Measurements from ENCODE around the gene TSHZ2.
A peak's percentile ranks its signal among the peaks of the same experiment; 100 is the strongest.
"Not testable (repeated sequence)": the region's sequence is repeated elsewhere in the genome, so short reads cannot be mapped to it uniquely, and the experiment has no call there.

TSHZ2 gene

DNA sequence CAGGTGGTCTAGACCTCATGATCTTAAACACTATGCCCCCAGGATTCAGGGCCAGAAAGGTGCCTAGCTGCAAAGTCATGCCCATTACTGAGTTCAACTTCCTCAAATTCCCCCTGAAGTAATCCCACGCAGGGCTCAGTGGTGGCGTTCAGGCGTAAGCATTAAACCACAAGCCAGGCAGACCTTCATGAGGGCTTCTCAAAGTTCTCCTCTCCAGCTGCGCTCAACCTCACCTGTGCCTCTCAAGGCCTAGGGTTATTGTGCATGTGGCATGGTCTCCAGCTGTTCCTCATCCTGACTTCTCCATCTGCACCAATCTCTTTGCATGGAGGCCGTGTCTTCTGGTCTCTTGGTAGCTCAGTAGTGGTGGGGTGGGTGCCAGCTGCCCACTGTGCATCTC lies 113.6 kb downstream of the TSHZ2 start:
- Histone ChIP-seq H3K36me3 (ENCODE audit: control insufficient read depth in 4 of 4, insufficient read depth in 4 of 4, low read length in 3 of 4) (no peaks in the 10 kb centered on the region), H3K4me3 (ENCODE audit: control insufficient read depth in 1 of 7, extremely low read depth in 1 of 7, insufficient read depth in 4 of 7, low read depth in 2 of 7, low read length in 6 of 7) (no peak overlapping the region), H3K9me3 (ENCODE audit: control extremely low read depth in 1 of 5, control insufficient read depth in 4 of 5, insufficient read depth in 2 of 5, low read depth in 1 of 5, low read length in 4 of 5) (no peaks in the 10 kb centered on the region), H3K27me3 (replicated peaks in 2 of 5; ENCODE audit: control insufficient read depth in 4 of 5, insufficient read depth in 5 of 5, low read length in 4 of 5) (no peaks in the 10 kb centered on the region), H3K27ac (ENCODE audit: insufficient read depth in 1 of 2, low read depth in 1 of 2, low read length in 2 of 2, poor library complexity in 1 of 2, severe bottlenecking in 2 of 2) (no peak overlapping the region), H3K4me1 (ENCODE audit: control extremely low read depth in 1 of 4, control insufficient read depth in 4 of 4, insufficient read depth in 4 of 4, low read length in 3 of 4) (peaks cover 0 to 3% (median 0%) of the 10 kb centered on the region in 4 experiments)
- 9% methylated on average over 4 of the region's 5 CpGs for WGBS (ENCODE audit: insufficient coverage)
- ChIA-PET CTCF (no interaction called here), POLR2A (no interaction called here)
- DNase-seq = peak; percentile 2 to 65 (median 14)

DNA sequence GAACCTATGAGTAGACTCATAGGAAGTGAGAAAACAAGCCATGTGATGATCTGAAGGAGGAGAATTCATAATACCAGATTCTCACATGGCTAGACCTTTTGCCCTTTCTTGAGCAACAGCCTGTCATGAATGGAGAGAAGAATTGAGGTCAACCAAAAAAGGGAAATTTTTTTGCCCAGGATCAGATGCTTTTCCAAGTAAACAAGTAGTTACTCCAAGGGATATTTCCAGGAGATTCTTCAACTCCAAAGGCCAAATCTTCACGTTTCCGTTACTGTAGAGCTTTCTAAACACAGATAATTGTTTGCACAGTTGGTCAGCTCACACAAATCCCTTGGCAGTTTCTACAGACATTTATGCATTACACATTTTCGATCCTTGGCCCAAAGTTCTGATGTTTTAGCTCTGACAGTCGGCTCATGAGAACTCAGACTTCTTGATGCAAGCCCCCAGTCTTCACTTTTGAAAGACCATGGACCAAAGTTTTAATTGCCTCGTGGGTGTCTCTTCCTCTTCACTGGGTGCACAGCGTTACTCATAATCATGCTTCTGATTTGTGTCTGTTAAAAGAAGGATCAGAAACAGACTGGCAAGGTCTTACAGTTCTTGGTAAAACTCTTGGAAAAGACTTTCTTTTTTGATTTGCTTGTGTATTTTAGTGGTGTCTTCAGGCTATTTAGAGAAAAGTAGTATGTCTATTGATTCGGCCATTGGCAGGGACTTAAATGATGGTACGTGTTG lies 115.0 kb downstream of the TSHZ2 start:
- ChIA-PET CTCF (no interaction called here), POLR2A (no interaction called here)
- Histone ChIP-seq H3K36me3 (ENCODE audit: control insufficient read depth in 4 of 4, insufficient read depth in 4 of 4, low read length in 3 of 4) (no peaks in the 10 kb centered on the region), H3K4me3 (ENCODE audit: control insufficient read depth in 1 of 7, extremely low read depth in 1 of 7, insufficient read depth in 4 of 7, low read depth in 2 of 7, low read length in 6 of 7) (no peak overlapping the region), H3K9me3 (ENCODE audit: control extremely low read depth in 1 of 5, control insufficient read depth in 4 of 5, insufficient read depth in 2 of 5, low read depth in 1 of 5, low read length in 4 of 5) (no peaks in the 10 kb centered on the region), H3K27me3 (replicated peaks in 2 of 5; ENCODE audit: control insufficient read depth in 4 of 5, insufficient read depth in 5 of 5, low read length in 4 of 5) (no peaks in the 10 kb centered on the region), H3K4me1 (ENCODE audit: control extremely low read depth in 1 of 4, control insufficient read depth in 4 of 4, insufficient read depth in 4 of 4, low read length in 3 of 4) (peaks cover 0 to 3% (median 0%) of the 10 kb centered on the region in 4 experiments), H3K27ac (ENCODE audit: insufficient read depth in 1 of 2, low read depth in 1 of 2, low read length in 2 of 2, poor library complexity in 1 of 2, severe bottlenecking in 2 of 2) (no peak overlapping the region)
- no peak for DNase-seq
- WGBS (ENCODE audit: insufficient coverage) = 98% methylated on average over 7 of the region's 8 CpGs

DNA sequence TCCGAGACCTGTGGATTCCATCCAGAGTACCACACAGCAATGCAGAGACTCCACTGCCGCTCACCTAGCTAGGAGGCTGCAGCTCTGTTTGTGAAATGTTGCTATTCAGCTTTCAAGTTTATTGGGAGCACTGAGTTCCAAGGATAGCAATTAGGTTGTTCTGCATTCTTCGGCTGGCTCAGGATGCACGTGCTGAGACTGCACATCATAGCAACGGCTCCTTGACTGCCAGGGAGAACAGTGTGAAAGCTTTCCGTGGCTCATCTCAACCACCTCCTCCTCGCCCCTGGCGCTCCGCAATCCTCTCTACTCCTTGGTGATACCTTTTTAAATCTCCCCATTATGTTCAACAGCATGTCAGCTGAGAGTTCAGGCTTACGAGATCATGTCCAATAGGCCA lies 116.6 kb downstream of the TSHZ2 start:
- Histone ChIP-seq H3K27ac (ENCODE audit: insufficient read depth in 1 of 2, low read depth in 1 of 2, low read length in 2 of 2, poor library complexity in 1 of 2, severe bottlenecking in 2 of 2) (no peak overlapping the region), H3K4me1 (ENCODE audit: control extremely low read depth in 1 of 4, control insufficient read depth in 4 of 4, insufficient read depth in 4 of 4, low read length in 3 of 4) (peaks cover 0 to 3% (median 0%) of the 10 kb centered on the region in 4 experiments), H3K4me3 (ENCODE audit: control insufficient read depth in 1 of 7, extremely low read depth in 1 of 7, insufficient read depth in 4 of 7, low read depth in 2 of 7, low read length in 6 of 7) (no peak overlapping the region), H3K9me3 (ENCODE audit: control extremely low read depth in 1 of 5, control insufficient read depth in 4 of 5, insufficient read depth in 2 of 5, low read depth in 1 of 5, low read length in 4 of 5) (no peaks in the 10 kb centered on the region), H3K27me3 (replicated peaks in 2 of 5; ENCODE audit: control insufficient read depth in 4 of 5, insufficient read depth in 5 of 5, low read length in 4 of 5) (no peaks in the 10 kb centered on the region), H3K36me3 (ENCODE audit: control insufficient read depth in 4 of 4, insufficient read depth in 4 of 4, low read length in 3 of 4) (no peaks in the 10 kb centered on the region)
- ChIA-PET POLR2A (no interaction called here), CTCF (no interaction called here)
- no peak for DNase-seq
- WGBS (ENCODE audit: insufficient coverage) = 92% methylated on average over 6 of the region's 10 CpGs

DNA sequence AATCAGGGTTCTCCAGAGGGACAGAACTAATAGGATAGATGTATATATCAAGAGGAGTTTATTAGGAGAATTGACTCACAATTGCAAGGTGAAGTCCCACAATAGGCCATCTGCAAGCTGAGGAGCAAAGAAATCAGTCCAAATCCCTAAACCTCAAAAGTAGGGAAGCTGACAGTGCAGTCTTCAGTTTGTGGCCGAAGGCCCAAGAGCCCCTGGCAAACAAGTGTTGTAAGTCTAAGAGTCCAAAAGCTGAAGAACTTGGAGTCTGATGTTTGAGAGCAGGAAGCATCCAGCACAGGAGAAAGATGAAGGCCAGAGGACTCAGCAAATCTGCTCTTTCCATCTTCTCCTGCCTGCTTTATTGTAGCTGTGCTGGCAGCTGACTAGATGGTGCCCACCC lies 117.7 kb downstream of the TSHZ2 start:
- H3K9me3 ChIP-seq (ENCODE audit: control extremely low read depth in 1 of 5, control insufficient read depth in 4 of 5, insufficient read depth in 2 of 5, low read depth in 1 of 5, low read length in 4 of 5); H3K36me3 ChIP-seq (ENCODE audit: control insufficient read depth in 4 of 4, insufficient read depth in 4 of 4, low read length in 3 of 4); H3K4me3 ChIP-seq (ENCODE audit: control insufficient read depth in 1 of 7, extremely low read depth in 1 of 7, insufficient read depth in 4 of 7, low read depth in 2 of 7, low read length in 6 of 7); H3K27me3 ChIP-seq (replicated peaks in 2 of 5; ENCODE audit: control insufficient read depth in 4 of 5, insufficient read depth in 5 of 5, low read length in 4 of 5); POLR2A ChIA-PET; CTCF ChIA-PET; H3K27ac ChIP-seq (ENCODE audit: insufficient read depth in 1 of 2, low read depth in 1 of 2, low read length in 2 of 2, poor library complexity in 1 of 2, severe bottlenecking in 2 of 2); H3K4me1 ChIP-seq (ENCODE audit: control extremely low read depth in 1 of 4, control insufficient read depth in 4 of 4, insufficient read depth in 4 of 4, low read length in 3 of 4); DNase-seq: not testable (repeated sequence)
- WGBS (ENCODE audit: insufficient coverage) = 100% methylated on average over 1 of the region's 1 CpG

DNA sequence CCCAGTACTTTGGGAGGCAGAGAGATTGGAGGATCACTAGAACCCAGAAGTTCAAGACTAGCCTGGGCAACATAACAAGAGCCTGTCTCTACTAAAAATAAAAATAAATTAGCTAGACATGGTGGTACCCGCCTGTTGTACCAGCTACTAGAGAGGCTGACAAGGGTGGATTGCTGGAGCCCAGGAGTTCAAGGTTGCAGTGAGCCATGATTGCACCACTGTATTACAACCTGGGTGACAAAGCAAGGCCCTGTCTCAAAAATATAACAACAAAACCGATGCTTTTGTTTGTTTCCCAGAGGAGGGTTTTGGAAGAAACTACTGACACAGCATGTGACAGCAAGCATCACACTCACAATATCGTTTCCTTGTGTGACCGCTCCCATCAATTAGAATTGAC lies 119.6 kb downstream of the TSHZ2 start:
- Histone ChIP-seq H3K27me3 (replicated peaks in 2 of 5; ENCODE audit: control insufficient read depth in 4 of 5, insufficient read depth in 5 of 5, low read length in 4 of 5) (no peaks in the 10 kb centered on the region), H3K4me3 (ENCODE audit: control insufficient read depth in 1 of 7, extremely low read depth in 1 of 7, insufficient read depth in 4 of 7, low read depth in 2 of 7, low read length in 6 of 7) (no peak overlapping the region), H3K27ac (ENCODE audit: insufficient read depth in 1 of 2, low read depth in 1 of 2, low read length in 2 of 2, poor library complexity in 1 of 2, severe bottlenecking in 2 of 2) (no peak overlapping the region), H3K9me3 (ENCODE audit: control extremely low read depth in 1 of 5, control insufficient read depth in 4 of 5, insufficient read depth in 2 of 5, low read depth in 1 of 5, low read length in 4 of 5) (no peaks in the 10 kb centered on the region), H3K36me3 (ENCODE audit: control insufficient read depth in 4 of 4, insufficient read depth in 4 of 4, low read length in 3 of 4) (no peaks in the 10 kb centered on the region), H3K4me1 (ENCODE audit: control extremely low read depth in 1 of 4, control insufficient read depth in 4 of 4, insufficient read depth in 4 of 4, low read length in 3 of 4) (no peaks in the 10 kb centered on the region)
- CTCF ChIA-PET = no interaction called here
- POLR2A ChIA-PET = no interaction called here
- WGBS (ENCODE audit: insufficient coverage) = 87% methylated on average over 4 of the region's 4 CpGs
- DNase-seq = no peak

DNA sequence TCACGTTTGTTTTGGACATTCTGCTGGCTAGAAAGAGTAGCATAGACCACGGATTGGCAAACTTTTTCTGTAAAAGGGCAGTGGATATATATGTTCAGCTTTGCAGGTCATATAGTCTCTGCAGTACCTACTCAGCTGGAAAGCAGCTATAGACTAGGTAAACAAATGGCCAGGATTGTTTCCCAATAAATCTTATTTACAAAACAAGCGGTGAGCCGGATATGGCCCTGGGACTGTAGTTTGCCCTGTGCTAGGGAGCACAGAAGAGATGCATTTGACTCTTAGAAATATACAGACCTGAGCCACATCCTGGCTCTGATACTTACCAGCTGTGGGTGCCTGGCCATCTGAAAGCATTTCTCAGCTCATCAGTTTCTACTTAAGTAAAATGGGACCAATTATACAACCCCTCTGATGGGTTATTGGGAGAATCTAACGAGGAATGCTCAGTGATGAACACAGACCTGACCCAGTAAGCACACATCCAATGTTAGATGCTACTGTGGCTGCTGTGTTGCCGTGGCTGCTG lies 120.7 kb downstream of the TSHZ2 start:
- POLR2A ChIA-PET = no interaction called here
- H3K27me3 ChIP-seq (replicated peaks in 2 of 5; ENCODE audit: control insufficient read depth in 4 of 5, insufficient read depth in 5 of 5, low read length in 4 of 5) = no peaks in the 10 kb centered on the region
- DNase-seq = no peak
- H3K4me3 ChIP-seq (ENCODE audit: control insufficient read depth in 1 of 7, extremely low read depth in 1 of 7, insufficient read depth in 4 of 7, low read depth in 2 of 7, low read length in 6 of 7) = no peak overlapping the region
- CTCF ChIA-PET = no interaction called here
- no peak overlapping the region for H3K27ac ChIP-seq (ENCODE audit: insufficient read depth in 1 of 2, low read depth in 1 of 2, low read length in 2 of 2, poor library complexity in 1 of 2, severe bottlenecking in 2 of 2)
- H3K4me1 ChIP-seq (ENCODE audit: control extremely low read depth in 1 of 4, control insufficient read depth in 4 of 4, insufficient read depth in 4 of 4, low read length in 3 of 4) = no peaks in the 10 kb centered on the region
- WGBS (ENCODE audit: insufficient coverage) = 87% methylated on average over 6 of the region's 6 CpGs
- H3K36me3 ChIP-seq (ENCODE audit: control insufficient read depth in 4 of 4, insufficient read depth in 4 of 4, low read length in 3 of 4) = no peaks in the 10 kb centered on the region
- H3K9me3 ChIP-seq (ENCODE audit: control extremely low read depth in 1 of 5, control insufficient read depth in 4 of 5, insufficient read depth in 2 of 5, low read depth in 1 of 5, low read length in 4 of 5) = no peaks in the 10 kb centered on the region

DNA sequence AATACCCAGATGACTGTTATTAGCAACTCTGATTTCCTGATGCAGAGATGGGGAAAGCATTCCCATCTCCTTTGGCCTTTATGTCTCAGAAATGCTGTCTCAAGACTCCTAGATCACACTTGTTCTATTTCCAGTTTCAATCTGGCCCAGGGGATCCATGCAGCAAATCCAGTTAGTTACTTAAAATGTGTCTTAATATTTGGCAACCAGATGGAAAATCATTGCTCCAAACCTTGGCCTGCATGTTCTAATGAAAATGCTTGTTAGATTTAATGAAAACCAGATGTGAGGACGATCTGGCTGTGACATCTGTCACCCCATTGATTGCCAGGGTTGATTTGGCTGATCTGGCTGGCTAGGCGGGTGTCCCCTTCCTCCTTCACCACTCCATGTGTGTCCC lies 125.2 kb downstream of the TSHZ2 start:
- H3K4me1 ChIP-seq (ENCODE audit: control extremely low read depth in 1 of 4, control insufficient read depth in 4 of 4, insufficient read depth in 4 of 4, low read length in 3 of 4) = no peaks in the 10 kb centered on the region
- H3K4me3 ChIP-seq (ENCODE audit: control insufficient read depth in 1 of 7, extremely low read depth in 1 of 7, insufficient read depth in 4 of 7, low read depth in 2 of 7, low read length in 6 of 7) = no peak overlapping the region
- H3K36me3 ChIP-seq (ENCODE audit: control insufficient read depth in 4 of 4, insufficient read depth in 4 of 4, low read length in 3 of 4) = no peaks in the 10 kb centered on the region
- CTCF ChIA-PET = no interaction called here
- POLR2A ChIA-PET = no interaction called here
- H3K27me3 ChIP-seq (replicated peaks in 2 of 5; ENCODE audit: control insufficient read depth in 4 of 5, insufficient read depth in 5 of 5, low read length in 4 of 5) = peaks cover 0 to 2% (median 0%) of the 10 kb centered on the region in 5 experiments
- DNase-seq = no peak
- no CpG with 5 or more reads among the region's 2 CpGs for WGBS (ENCODE audit: insufficient coverage)
- no peak overlapping the region for H3K27ac ChIP-seq (ENCODE audit: insufficient read depth in 1 of 2, low read depth in 1 of 2, low read length in 2 of 2, poor library complexity in 1 of 2, severe bottlenecking in 2 of 2)
- H3K9me3 ChIP-seq (ENCODE audit: control extremely low read depth in 1 of 5, control insufficient read depth in 4 of 5, insufficient read depth in 2 of 5, low read depth in 1 of 5, low read length in 4 of 5) = no peaks in the 10 kb centered on the region
